CD4-positive, CD25-positive, alpha-beta regulatory T cell (primary cell): ENCODE results near the gene ITGB6. TPM values are rescaled to one million over a fixed set of nuclear protein-coding genes. Genes with fewer than 3 reads are reported as not detected.

Experiments
- ATAC-seq, 2 donors: fragments of 150-1000 bp; cut with Tn5 transposase; one replicate each; pipeline ENCODE4 v1.10.0; 2021; ENCODE audit warnings: low read depth in 2 of 2, moderate number of reproducible peaks in 2 of 2, moderate library complexity in 1 of 2
- DNase-seq, 3 donors: peaks; one replicate each; pipeline versions ENCODE4 v3.0.0 to v3.0.0-alpha.2; 2012 to 2022; ENCODE audit warnings: mixed read lengths in 1 of 3
- H3K27ac ChIP-seq: one replicate; pipeline ENCODE4 v1.7.0; 2013; ENCODE audit warnings: mild to moderate bottlenecking, low read length; ENCODE audit not compliant: insufficient read depth, poor library complexity, severe bottlenecking
- H3K27me3 ChIP-seq: one replicate; pipeline ENCODE4 v1.7.0; 2013; ENCODE audit warnings: low read length; ENCODE audit not compliant: control insufficient read depth, insufficient read depth
- H3K36me3 ChIP-seq: one replicate; pipeline ENCODE4 v1.7.0; 2013; ENCODE audit warnings: mild to moderate bottlenecking, low read length, moderate library complexity; ENCODE audit not compliant: control insufficient read depth, insufficient read depth
- H3K4me1 ChIP-seq: 2 replicates; pipeline ENCODE4 v1.7.0; 2013; ENCODE audit warnings: mild to moderate bottlenecking, low read length; ENCODE audit not compliant: insufficient read depth, control insufficient read depth, poor library complexity, severe bottlenecking
- H3K4me3 ChIP-seq: one replicate; pipeline ENCODE4 v1.7.0; 2013; ENCODE audit warnings: low read depth, mild to moderate bottlenecking, low read length, moderate library complexity
- H3K9me3 ChIP-seq, 2 experiments: 1 replicate in 1 of 2; 2 replicates in 1 of 2; pipeline ENCODE4 v1.7.0; 2013; ENCODE audit warnings: low read length in 2 of 2, mild to moderate bottlenecking in 1 of 2, moderate library complexity in 1 of 2; ENCODE audit not compliant: control insufficient read depth in 2 of 2
- H3K27ac Mint-ChIP-seq, 3 donors: one replicate each; pipeline ENCODE4 v1.8.0; 2020 to 2022; ENCODE audit warnings: mild to moderate bottlenecking in 3 of 3, mixed read lengths in 3 of 3, moderate library complexity in 2 of 3
- H3K27me3 Mint-ChIP-seq: one replicate; pipeline ENCODE4 v1.8.0; 2022; ENCODE audit warnings: mild to moderate bottlenecking, mixed read lengths
- H3K36me3 Mint-ChIP-seq: one replicate; pipeline ENCODE4 v1.8.0; 2020; ENCODE audit warnings: mixed read lengths
- H3K4me1 Mint-ChIP-seq, 4 donors: one replicate each; pipeline ENCODE4 v1.8.0; 2020 to 2022; ENCODE audit warnings: mixed read lengths in 4 of 4, mild to moderate bottlenecking in 1 of 4
- H3K4me3 Mint-ChIP-seq, 4 donors: one replicate each; pipeline ENCODE4 v1.8.0; 2020 to 2022; ENCODE audit warnings: mild to moderate bottlenecking in 4 of 4, mixed read lengths in 4 of 4, moderate library complexity in 3 of 4
- H3K9me3 Mint-ChIP-seq, 7 donors: one replicate each; pipeline ENCODE4 v1.8.0; 2020 to 2022; ENCODE audit warnings: mixed read lengths in 7 of 7, mild to moderate bottlenecking in 3 of 7, moderate library complexity in 2 of 7
- polyA plus RNA-seq, 4 donors: library from polyadenylated mRNA; unstranded; fragments of 300-500 nt; fragmentation: Illumina TruSeq; gene quantifications; one replicate each; pipeline ENCODE4 v1.2.3, GENCODE V29; 2021
- total RNA-seq: library from RNA; stranded (reverse); gene quantifications from one replicate; pipeline ENCODE4 v1.2.3, GENCODE V29; 2022

Gene ITGB6
- total and polyA plus RNA-seq, 5 donors from 2014 or later: not detected

- Mint-ChIP-seq H3K4me1 (no peaks in the 10 kb centered on the region), H3K27me3 (peaks cover 15% of the 10 kb centered on the region), H3K9me3 (peaks cover 0 to 4% (median 0%) of the 10 kb centered on the region in 7 donors), H3K27ac (no peak overlapping the region), H3K4me3 (no peak overlapping the region), H3K36me3 (no peaks in the 10 kb centered on the region)
- H3K4me1 ChIP-seq: no peaks in the 10 kb centered on the region
- no peak for ATAC-seq
- H3K4me3 ChIP-seq: no peak overlapping the region
- no peaks in the 10 kb centered on the region for H3K9me3 ChIP-seq
- H3K27me3 ChIP-seq: peaks cover 4% of the 10 kb centered on the region
- no peak for DNase-seq
- H3K36me3 ChIP-seq: no peaks in the 10 kb centered on the region
- no peak overlapping the region for H3K27ac ChIP-seq
Measured at GRCh38 chr2:160174322-160174721, 25.8 kb downstream of the ITGB6 start.

- Histone ChIP-seq H3K4me3 (no peak overlapping the region), H3K4me1 (no peaks in the 10 kb centered on the region), H3K27ac (no peak overlapping the region), H3K9me3 (no peaks in the 10 kb centered on the region), H3K27me3 (peaks cover 4% of the 10 kb centered on the region), H3K36me3 (no peaks in the 10 kb centered on the region)
- Mint-ChIP-seq H3K4me3 (no peak overlapping the region), H3K27me3 (peaks cover 14% of the 10 kb centered on the region), H3K27ac (no peak overlapping the region), H3K36me3 (no peaks in the 10 kb centered on the region), H3K9me3 (no peaks in the 10 kb centered on the region), H3K4me1 (no peaks in the 10 kb centered on the region)
- no peak for ATAC-seq
- no peak for DNase-seq
Measured at GRCh38 chr2:160169988-160170387, 30.1 kb downstream of the ITGB6 start.

- ATAC-seq (no peak), DNase-seq (no peak)
- H3K4me3 Mint-ChIP-seq: no peak overlapping the region
- Histone ChIP-seq H3K36me3 (no peaks in the 10 kb centered on the region), H3K4me3 (no peak overlapping the region), H3K27ac (no peak overlapping the region), H3K9me3 (no peaks in the 10 kb centered on the region), H3K27me3 (peaks cover 4% of the 10 kb centered on the region), H3K4me1 (no peaks in the 10 kb centered on the region)
- no peaks in the 10 kb centered on the region for H3K9me3 Mint-ChIP-seq
- H3K4me1 Mint-ChIP-seq: no peaks in the 10 kb centered on the region
- H3K36me3 Mint-ChIP-seq: no peaks in the 10 kb centered on the region
- peaks cover 16% of the 10 kb centered on the region for H3K27me3 Mint-ChIP-seq
- no peak overlapping the region for H3K27ac Mint-ChIP-seq
Measured at GRCh38 chr2:160169471-160169870, 30.6 kb downstream of the ITGB6 start.

- Histone ChIP-seq H3K9me3 (no peaks in the 10 kb centered on the region), H3K36me3 (no peaks in the 10 kb centered on the region), H3K27ac (no peak overlapping the region), H3K4me3 (no peak overlapping the region), H3K4me1 (no peaks in the 10 kb centered on the region), H3K27me3 (peaks cover 4% of the 10 kb centered on the region)
- no peak overlapping the region for H3K27ac Mint-ChIP-seq
- no peaks in the 10 kb centered on the region for H3K9me3 Mint-ChIP-seq
- H3K4me3 Mint-ChIP-seq: no peak overlapping the region
- DNase-seq (no peak), ATAC-seq (no peak)
- H3K36me3 Mint-ChIP-seq: no peaks in the 10 kb centered on the region
- H3K4me1 Mint-ChIP-seq: no peaks in the 10 kb centered on the region
- peaks cover 19% of the 10 kb centered on the region for H3K27me3 Mint-ChIP-seq
Measured at GRCh38 chr2:160168878-160169277, 31.2 kb downstream of the ITGB6 start.

- no peaks in the 10 kb centered on the region for H3K4me1 ChIP-seq
- DNase-seq (no peak), ATAC-seq (no peak)
- H3K36me3 Mint-ChIP-seq: no peaks in the 10 kb centered on the region
- H3K27ac Mint-ChIP-seq: no peak overlapping the region
- H3K9me3 ChIP-seq: no peaks in the 10 kb centered on the region
- peaks cover 23% of the 10 kb centered on the region for H3K27me3 Mint-ChIP-seq
- no peaks in the 10 kb centered on the region for H3K4me1 Mint-ChIP-seq
- H3K9me3 Mint-ChIP-seq: no peaks in the 10 kb centered on the region
- H3K27me3 ChIP-seq: no peaks in the 10 kb centered on the region
- no peak overlapping the region for H3K27ac ChIP-seq
- no peak overlapping the region for H3K4me3 ChIP-seq
- H3K36me3 ChIP-seq: no peaks in the 10 kb centered on the region
- no peak overlapping the region for H3K4me3 Mint-ChIP-seq
Measured at GRCh38 chr2:160167089-160167740, 32.9 kb downstream of the ITGB6 start.

- H3K9me3 Mint-ChIP-seq: no peaks in the 10 kb centered on the region
- H3K4me3 Mint-ChIP-seq: no peak overlapping the region
- H3K36me3 ChIP-seq: no peaks in the 10 kb centered on the region
- peaks cover 21% of the 10 kb centered on the region for H3K27me3 Mint-ChIP-seq
- no peak for ATAC-seq
- H3K36me3 Mint-ChIP-seq: no peaks in the 10 kb centered on the region
- no peak overlapping the region for H3K27ac Mint-ChIP-seq
- no peaks in the 10 kb centered on the region for H3K27me3 ChIP-seq
- no peak overlapping the region for H3K27ac ChIP-seq
- H3K4me3 ChIP-seq: no peak overlapping the region
- H3K9me3 ChIP-seq: no peaks in the 10 kb centered on the region
- no peak for DNase-seq
- H3K4me1 Mint-ChIP-seq: no peaks in the 10 kb centered on the region
- H3K4me1 ChIP-seq: no peaks in the 10 kb centered on the region
Measured at GRCh38 chr2:160165996-160166395, 34.1 kb downstream of the ITGB6 start.

- Histone ChIP-seq H3K27ac (no peak overlapping the region), H3K4me1 (no peaks in the 10 kb centered on the region), H3K9me3 (no peaks in the 10 kb centered on the region), H3K36me3 (no peaks in the 10 kb centered on the region), H3K27me3 (no peaks in the 10 kb centered on the region), H3K4me3 (no peak overlapping the region)
- ATAC-seq (no peak), DNase-seq (no peak)
- no peak overlapping the region for H3K27ac Mint-ChIP-seq
- H3K36me3 Mint-ChIP-seq: no peaks in the 10 kb centered on the region
- H3K4me3 Mint-ChIP-seq: no peak overlapping the region
- peaks cover 18% of the 10 kb centered on the region for H3K27me3 Mint-ChIP-seq
- no peaks in the 10 kb centered on the region for H3K9me3 Mint-ChIP-seq
- H3K4me1 Mint-ChIP-seq: no peaks in the 10 kb centered on the region
Measured at GRCh38 chr2:160165081-160165480, 35.0 kb downstream of the ITGB6 start.
